ENCODE data around the gene ASAP2.

ASAP2 gene

DNA sequence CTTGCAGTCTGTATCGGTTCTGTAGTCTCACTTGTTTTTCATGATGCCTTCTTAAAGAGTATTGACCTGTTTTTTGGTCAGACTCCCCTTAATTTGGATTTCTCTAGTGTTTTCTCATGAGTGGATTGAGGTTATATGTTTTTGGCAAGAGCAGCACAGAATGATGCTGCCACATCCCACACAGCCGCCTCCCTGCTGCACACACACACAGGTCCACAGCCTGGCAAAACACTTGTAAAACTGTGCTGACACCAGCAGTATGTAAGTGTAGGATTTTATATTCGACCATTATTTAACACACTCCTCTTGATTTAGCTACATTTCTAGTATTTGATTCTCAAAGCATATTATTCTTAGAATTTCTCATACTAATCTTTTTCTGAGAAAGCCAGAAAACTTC, 148.7 kb downstream of the ASAP2 start:
- DNase-seq (ENCODE audit: low read depth): no peak

- DNase-seq (ENCODE audit: low read depth): no peak
Observed at GRCh38 chr2:9355716-9356115, 149.1 kb downstream of the ASAP2 start.

GRCh38 chr2:9356261-9356660, 149.6 kb downstream of the ASAP2 start:
- no peak for DNase-seq (ENCODE audit: low read depth)

DNA sequence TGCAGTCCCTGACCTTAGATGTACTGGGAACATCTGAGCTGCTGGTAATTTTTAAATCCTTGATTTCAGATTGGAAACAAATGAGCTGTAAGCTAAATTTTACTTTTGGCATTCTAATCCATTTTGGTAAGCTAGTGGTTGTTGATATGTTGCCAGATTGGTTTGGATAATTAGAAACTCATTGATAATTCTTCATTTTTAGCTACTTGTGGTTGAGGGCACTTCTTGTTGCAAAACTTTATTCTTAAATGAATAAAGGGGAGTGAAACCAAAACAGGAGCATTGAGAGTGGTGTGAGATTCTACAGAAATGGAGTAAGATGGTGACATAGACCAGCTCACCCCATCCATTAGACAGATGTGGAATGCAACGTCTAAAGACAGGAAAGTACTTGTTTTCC, 152.2 kb downstream of the ASAP2 start:
- DNase-seq (ENCODE audit: low read depth): no peak

- DNase-seq (ENCODE audit: low read depth): no peak
Observed at GRCh38 chr2:9359463-9359862, 152.9 kb downstream of the ASAP2 start.

- no peak for DNase-seq (ENCODE audit: low read depth)
Observed at GRCh38 chr2:9360110-9360509, 153.5 kb downstream of the ASAP2 start.

GRCh38 chr2:9360701-9361100, 154.1 kb downstream of the ASAP2 start:
- DNase-seq (ENCODE audit: low read depth): no peak

GRCh38 chr2:9364373-9364772, 157.8 kb downstream of the ASAP2 start:
- DNase-seq (ENCODE audit: low read depth): no peak

GRCh38 chr2:9364791-9365497, 158.3 kb downstream of the ASAP2 start:
- DNase-seq (ENCODE audit: low read depth): no peak

GRCh38 chr2:9365498-9366019, 158.9 kb downstream of the ASAP2 start:
- no peak for DNase-seq (ENCODE audit: low read depth)

DNA sequence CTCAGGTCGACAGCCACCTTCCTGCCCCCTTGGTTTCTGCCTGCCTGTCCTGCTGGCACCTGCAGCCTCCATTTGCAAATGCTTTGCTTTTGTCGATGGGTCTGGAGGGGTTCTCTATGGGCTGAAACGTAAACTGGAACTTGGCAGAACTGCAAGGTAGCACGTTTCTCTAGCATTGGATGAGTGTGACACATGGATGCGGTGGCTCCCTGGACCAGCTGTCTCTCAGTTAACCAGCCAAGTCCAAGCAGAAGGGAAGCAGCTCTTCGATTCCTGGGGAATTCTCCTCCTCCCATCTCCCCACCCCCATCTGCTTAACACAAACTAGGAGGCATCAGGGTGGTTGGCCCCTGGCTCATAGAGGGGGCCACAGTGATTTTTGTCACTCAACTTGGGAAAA, 159.4 kb downstream of the ASAP2 start:
- no peak for DNase-seq (ENCODE audit: low read depth)

- DNase-seq (ENCODE audit: low read depth): no peak
Observed at GRCh38 chr2:9370746-9371145, 164.1 kb downstream of the ASAP2 start.

DNA sequence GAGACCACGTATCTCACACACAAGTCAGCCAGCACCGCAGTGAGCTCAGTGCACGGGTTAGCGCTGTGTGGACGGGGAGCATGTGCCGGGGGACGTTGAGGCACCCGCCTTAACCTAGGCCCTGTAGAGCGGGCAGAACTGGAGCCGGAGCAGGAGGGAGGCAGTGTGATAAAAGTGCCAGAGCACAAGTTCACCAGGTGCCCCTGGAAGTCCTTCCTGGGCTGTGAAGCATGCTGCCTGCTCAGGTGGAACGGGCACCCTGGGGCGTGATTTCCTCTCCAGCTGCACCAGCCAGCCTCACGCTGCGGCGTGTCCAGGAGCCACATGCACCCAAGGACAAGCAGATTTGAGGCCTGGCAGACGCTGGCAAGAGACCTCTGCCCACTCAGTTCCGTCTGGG, 166.4 kb downstream of the ASAP2 start:
- DNase-seq (ENCODE audit: low read depth): no peak

- DNase-seq (ENCODE audit: low read depth): no peak
Observed at GRCh38 chr2:9373476-9373875, 166.9 kb downstream of the ASAP2 start.

DNA sequence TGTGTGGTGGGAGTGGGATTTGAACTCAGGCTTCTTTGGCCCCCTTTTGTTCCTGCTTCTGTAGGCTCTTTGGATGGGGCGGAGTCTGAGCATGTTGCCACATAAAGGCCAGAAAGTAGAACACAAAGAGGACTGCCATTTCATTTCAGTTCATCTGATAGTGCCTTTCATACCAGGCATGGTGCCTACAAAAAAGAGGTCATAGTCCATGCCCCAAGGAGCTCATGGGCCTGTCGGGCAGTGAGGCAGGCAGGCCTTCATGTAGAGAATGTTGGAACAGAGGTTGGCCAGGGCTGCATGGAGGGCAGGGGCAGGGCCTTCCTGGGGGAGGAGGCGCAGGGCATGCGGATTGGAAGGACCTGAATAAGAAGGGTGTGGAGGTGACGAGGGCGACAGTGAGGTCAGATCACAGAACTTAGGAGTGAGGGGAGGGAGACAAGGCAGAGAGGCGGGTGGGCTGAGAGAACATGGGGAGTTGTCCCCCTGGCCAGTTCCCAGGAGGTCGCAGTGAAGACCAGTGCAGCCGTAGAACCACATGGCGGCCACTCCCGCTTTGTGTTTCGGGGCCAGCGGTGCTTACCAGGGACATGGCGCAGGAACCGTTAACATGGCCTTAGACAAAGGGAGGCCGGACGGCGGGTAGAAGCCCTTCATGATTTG, 167.6 kb downstream of the ASAP2 start:
- no peak for DNase-seq (ENCODE audit: low read depth)

DNA sequence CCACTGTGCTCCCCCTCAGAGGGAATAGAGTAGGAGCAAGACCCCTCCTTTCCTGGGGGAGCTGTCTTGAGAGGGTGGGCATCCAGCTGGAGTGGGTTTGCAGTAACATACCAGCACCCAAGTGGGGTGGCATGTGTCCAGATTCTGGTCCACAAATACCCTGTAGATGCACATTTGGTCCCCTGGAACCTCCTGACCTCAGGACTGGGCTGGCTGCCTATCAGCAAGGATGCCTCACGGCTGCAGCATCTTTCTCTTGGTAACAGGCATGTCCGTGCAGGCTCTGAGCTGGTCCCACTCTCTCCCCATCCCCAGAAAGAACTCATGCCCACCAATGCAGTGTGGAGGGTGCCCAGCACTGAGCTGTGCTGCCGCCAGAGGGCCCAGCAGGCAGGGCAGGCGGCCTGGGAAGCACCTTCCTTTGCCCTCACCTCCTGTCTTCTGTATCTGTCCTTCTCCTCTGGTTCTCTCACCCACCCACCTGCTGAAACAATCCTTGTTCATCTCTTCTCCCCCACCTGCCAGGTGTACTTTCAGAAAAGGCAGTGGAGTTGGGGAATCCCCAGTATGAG, 169.3 kb downstream of the ASAP2 start:
- DNase-seq (ENCODE audit: low read depth): no peak

- no peak for DNase-seq (ENCODE audit: low read depth)
Observed at GRCh38 chr2:9377461-9378097, 171.0 kb downstream of the ASAP2 start.

GRCh38 chr2:9378433-9379390, 172.1 kb downstream of the ASAP2 start:
- DNase-seq (ENCODE audit: low read depth): no peak

GRCh38 chr2:9379391-9379755, 172.8 kb downstream of the ASAP2 start:
- DNase-seq (ENCODE audit: low read depth): no peak

- DNase-seq (ENCODE audit: low read depth): no peak
Observed at GRCh38 chr2:9380702-9381628, 174.4 kb downstream of the ASAP2 start.

Measured in stimulated activated CD8-positive, alpha-beta memory T cell treated with anti-CD3 and anti-CD28 coated beads, Interleukin-15, amount 100 ng/mL, for 1 hour (primary cell).